Keratinocyte (primary cell): Measurements from ENCODE around the gene CRTC1. TPM values are rescaled to one million over a fixed set of nuclear protein-coding genes. Genes with fewer than 3 reads are reported as not detected.

ENCODE experiments used
- DNase-seq: peaks from one replicate; pipeline ENCODE4 v3.0.0-alpha.2; 2011; ENCODE audit warnings: low read depth, missing footprints, low spot score
- FAIRE-seq: peaks from 2 replicates; lab custom pipeline; 2011; peaks lifted over from hg19 to GRCh38; lab: Jason Lieb, UNC
- H2AFZ ChIP-seq: 2 replicates; pipeline ENCODE4 v1.6.0; 2012; ENCODE audit warnings: low read length, control low read depth, inconsistent platforms; ENCODE audit not compliant: control insufficient read depth
- H3K27ac ChIP-seq: 2 replicates; pipeline ENCODE4 v1.5.1; 2011; ENCODE audit warnings: low read length; ENCODE audit not compliant: control insufficient read depth, insufficient read depth
- H3K27me3 ChIP-seq: 3 replicates; pipeline ENCODE4 v1.6.0; 2011; ENCODE audit warnings: low read length; ENCODE audit not compliant: control insufficient read depth, insufficient read depth; ENCODE audit errors: extremely low read depth
- H3K36me3 ChIP-seq, 2 experiments: 2 replicates in 1 of 2; 3 replicates in 1 of 2; pipeline ENCODE4 v1.5.1; 2011; ENCODE audit warnings: low read length in 2 of 2, mild to moderate bottlenecking in 1 of 2; ENCODE audit not compliant: control insufficient read depth in 2 of 2, insufficient read depth in 2 of 2; ENCODE audit errors: extremely low read depth in 1 of 2
- H3K4me1 ChIP-seq: 3 replicates; pipeline ENCODE4 v1.5.1; 2011; ENCODE audit warnings: low read length; ENCODE audit not compliant: control insufficient read depth, insufficient read depth; ENCODE audit errors: extremely low read depth
- H3K4me2 ChIP-seq: 3 replicates; pipeline ENCODE4 v1.6.0; 2011; ENCODE audit warnings: low read depth, low read length; ENCODE audit not compliant: control insufficient read depth, insufficient read depth; ENCODE audit errors: extremely low read depth
- H3K4me3 ChIP-seq, 3 experiments: fragments of 200-600 bp in 1 of 3; sonication (generic) in 1 of 3; 2 replicates in 2 of 3; 3 replicates in 1 of 3; pipeline ENCODE4 v1.5.1; 2011 to 2016; ENCODE audit warnings: low read length in 3 of 3, mild to moderate bottlenecking in 3 of 3, control low read depth in 2 of 3, inconsistent platforms in 1 of 3, low read depth in 1 of 3, mixed read lengths in 1 of 3, mixed run types in 1 of 3, moderate library complexity in 1 of 3; ENCODE audit not compliant: control insufficient read depth in 2 of 3, insufficient read depth in 2 of 3; ENCODE audit errors: extremely low read depth in 1 of 3
- H3K79me2 ChIP-seq: 2 replicates; pipeline ENCODE4 v1.6.0; 2012; ENCODE audit warnings: low read length; ENCODE audit not compliant: control insufficient read depth, insufficient read depth
- H3K9ac ChIP-seq: 3 replicates; pipeline ENCODE4 v1.6.0; 2011; ENCODE audit warnings: low read length; ENCODE audit not compliant: control insufficient read depth, insufficient read depth; ENCODE audit errors: extremely low read depth
- H3K9me1 ChIP-seq: 3 replicates; pipeline ENCODE4 v1.6.0; 2011; ENCODE audit warnings: low read length; ENCODE audit not compliant: control insufficient read depth, insufficient read depth; ENCODE audit errors: extremely low read depth
- H3K9me3 ChIP-seq: 2 replicates; pipeline ENCODE4 v1.5.1; 2012; ENCODE audit warnings: low read depth, low read length; ENCODE audit not compliant: control insufficient read depth
- H4K20me1 ChIP-seq: 3 replicates; pipeline ENCODE4 v1.6.0; 2011; ENCODE audit warnings: low read length; ENCODE audit not compliant: control insufficient read depth, insufficient read depth; ENCODE audit errors: extremely low read depth
- CTCF ChIP-seq, 3 experiments: IDR thresholded peaks in 1 of 3; conservative IDR thresholded peaks in 1 of 3; optimal IDR thresholded peaks in 1 of 3; 2 replicates in 2 of 3; 3 replicates in 1 of 3; pipeline versions ENCODE3 to v1.5.1; 2011; ENCODE audit warnings: low read length in 3 of 3, mild to moderate bottlenecking in 3 of 3, moderate library complexity in 2 of 3, control low read depth in 1 of 3, inconsistent platforms in 1 of 3; ENCODE audit not compliant: insufficient read depth in 2 of 3; ENCODE audit errors: extremely low read depth in 1 of 3
- EZH2 ChIP-seq: IDR thresholded peaks from one replicate; pipeline ENCODE4 v1.6.1; 2012; ENCODE audit warnings: inconsistent platforms, mild to moderate bottlenecking, low read length, moderate library complexity
- dilution Hi-C: fragments of 300-500 bp; cut with MboI; formaldehyde crosslinking; loops from one replicate; pipeline ENCODE4 v1.7.0; 2020; ENCODE audit warnings: low sequenced_read_pairs; ENCODE audit not compliant: extremely low pct_ligation_motif_present
- polyA plus RNA-seq, 5 experiments: library from polyadenylated mRNA; depleted of rRNA in 3 of 5; stranded (reverse) in 3 of 5; stranded (forward) in 1 of 5; unstranded in 1 of 5; fragments of >200 nt; gene quantifications; 1 replicate in 1 of 5; 2 replicates in 3 of 5; 3 replicates in 1 of 5; pipeline versions ENCODE4 v1.2.1 to v1.2.3, GENCODE V29; 2011 to 2012; ENCODE audit warnings: missing spikeins in 2 of 5, low read depth in 1 of 5, low replicate concordance in 1 of 5

Gene CRTC1
- polyA plus RNA-seq, 1 donor (not counting 4 experiments of a cell fraction or from before 2014, with no cell fraction given), result 0.54 TPM

- no peak for TF ChIP-seq EZH2
- no peak for TF ChIP-seq CTCF (optimal IDR thresholded peaks at IDR 0.05 in 1 of 3, IDR thresholded peaks at IDR 0.05 in 1 of 3, conservative IDR thresholded peaks at IDR 0.05 in 1 of 3; ENCODE audit: extremely low read depth in 1 of 3, insufficient read depth in 2 of 3, low read length in 3 of 3)
- no peak overlapping the region for H3K4me2 ChIP-seq
These were observed 94.6 kb downstream of the CRTC1 start for GRCh38 chr19:18778076-18778389.

GRCh38 chr19:18778826-18779495 lies 95.5 kb downstream of the CRTC1 start:
- H3K4me2 ChIP-seq, result no peak overlapping the region
- H3K79me2 ChIP-seq, result no peaks in the 10 kb centered on the region
- DNase-seq (no peak), FAIRE-seq (no peak)
- H3K4me3 ChIP-seq, result no peak overlapping the region
- H3K36me3 ChIP-seq, result no peaks in the 10 kb centered on the region
- H3K4me1 ChIP-seq, result peaks cover 8% of the 10 kb centered on the region
- H3K27ac ChIP-seq, result no peak overlapping the region
- no peak overlapping the region for H3K9ac ChIP-seq
- TF ChIP-seq EZH2, result no peak
- no peak for TF ChIP-seq CTCF (optimal IDR thresholded peaks at IDR 0.05 in 1 of 3, IDR thresholded peaks at IDR 0.05 in 1 of 3, conservative IDR thresholded peaks at IDR 0.05 in 1 of 3; ENCODE audit: extremely low read depth in 1 of 3, insufficient read depth in 2 of 3, low read length in 3 of 3)
- H2AFZ ChIP-seq, result no peak overlapping the region
- dilution Hi-C loops, result no loop called here
- H4K20me1 ChIP-seq, result no peaks in the 10 kb centered on the region
- no peaks in the 10 kb centered on the region for H3K9me1 ChIP-seq
- H3K9me3 ChIP-seq, result no peaks in the 10 kb centered on the region
- peaks cover 13% of the 10 kb centered on the region for H3K27me3 ChIP-seq

More at GRCh38 chr19:18778076-18778389, 94.6 kb downstream of the CRTC1 start:
- H4K20me1 ChIP-seq, result peaks cover 2% of the 10 kb centered on the region
- no peak for FAIRE-seq
- peaks cover 12% of the 10 kb centered on the region for H3K27me3 ChIP-seq
- H3K4me3 ChIP-seq, result no peak overlapping the region
- no peaks in the 10 kb centered on the region for H3K9me1 ChIP-seq
- no peaks in the 10 kb centered on the region for H3K79me2 ChIP-seq
- no peak overlapping the region for H2AFZ ChIP-seq
- no peak overlapping the region for H3K27ac ChIP-seq
- H3K36me3 ChIP-seq, result no peaks in the 10 kb centered on the region
- no peak overlapping the region for H3K9ac ChIP-seq
- H3K9me3 ChIP-seq, result no peaks in the 10 kb centered on the region
- H3K4me1 ChIP-seq, result peaks cover 9% of the 10 kb centered on the region
- dilution Hi-C loops, result no loop called here
- DNase-seq, result no peak
